ENCODE results near the gene NF2.

Gene NF2

DNA sequence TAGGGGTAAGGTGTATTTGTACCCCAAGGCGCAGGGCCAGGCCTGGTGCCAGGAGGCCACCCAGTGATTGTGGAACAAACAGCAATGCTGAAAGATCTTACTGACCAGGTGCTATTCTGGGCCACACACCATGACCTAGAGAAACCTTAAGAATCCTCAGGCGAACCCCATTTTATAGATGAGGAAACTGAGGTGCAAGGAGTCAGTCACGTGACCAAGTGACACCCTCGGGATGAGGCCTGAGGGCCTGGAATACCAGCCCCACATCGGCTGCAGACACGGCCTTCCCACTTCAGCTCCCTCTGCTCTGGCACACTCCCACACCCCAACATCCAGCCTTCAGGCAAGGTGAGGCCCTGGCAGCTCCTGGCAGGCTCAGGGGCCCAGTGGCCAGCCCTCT, 129.4 kb downstream of the NF2 start:
- no peak overlapping the region for H3K4me3 ChIP-seq (ENCODE audit: low read depth, low read length)
- TF ChIP-seq, protein P1, sequence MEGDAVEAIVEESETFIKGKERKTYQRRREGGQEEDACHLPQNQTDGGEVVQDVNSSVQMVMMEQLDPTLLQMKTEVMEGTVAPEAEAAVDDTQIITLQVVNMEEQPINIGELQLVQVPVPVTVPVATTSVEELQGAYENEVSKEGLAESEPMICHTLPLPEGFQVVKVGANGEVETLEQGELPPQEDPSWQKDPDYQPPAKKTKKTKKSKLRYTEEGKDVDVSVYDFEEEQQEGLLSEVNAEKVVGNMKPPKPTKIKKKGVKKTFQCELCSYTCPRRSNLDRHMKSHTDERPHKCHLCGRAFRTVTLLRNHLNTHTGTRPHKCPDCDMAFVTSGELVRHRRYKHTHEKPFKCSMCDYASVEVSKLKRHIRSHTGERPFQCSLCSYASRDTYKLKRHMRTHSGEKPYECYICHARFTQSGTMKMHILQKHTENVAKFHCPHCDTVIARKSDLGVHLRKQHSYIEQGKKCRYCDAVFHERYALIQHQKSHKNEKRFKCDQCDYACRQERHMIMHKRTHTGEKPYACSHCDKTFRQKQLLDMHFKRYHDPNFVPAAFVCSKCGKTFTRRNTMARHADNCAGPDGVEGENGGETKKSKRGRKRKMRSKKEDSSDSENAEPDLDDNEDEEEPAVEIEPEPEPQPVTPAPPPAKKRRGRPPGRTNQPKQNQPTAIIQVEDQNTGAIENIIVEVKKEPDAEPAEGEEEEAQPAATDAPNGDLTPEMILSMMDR (IDR thresholded peaks at IDR 0.05; ENCODE audit: low read depth, low read length): no peak

DNA sequence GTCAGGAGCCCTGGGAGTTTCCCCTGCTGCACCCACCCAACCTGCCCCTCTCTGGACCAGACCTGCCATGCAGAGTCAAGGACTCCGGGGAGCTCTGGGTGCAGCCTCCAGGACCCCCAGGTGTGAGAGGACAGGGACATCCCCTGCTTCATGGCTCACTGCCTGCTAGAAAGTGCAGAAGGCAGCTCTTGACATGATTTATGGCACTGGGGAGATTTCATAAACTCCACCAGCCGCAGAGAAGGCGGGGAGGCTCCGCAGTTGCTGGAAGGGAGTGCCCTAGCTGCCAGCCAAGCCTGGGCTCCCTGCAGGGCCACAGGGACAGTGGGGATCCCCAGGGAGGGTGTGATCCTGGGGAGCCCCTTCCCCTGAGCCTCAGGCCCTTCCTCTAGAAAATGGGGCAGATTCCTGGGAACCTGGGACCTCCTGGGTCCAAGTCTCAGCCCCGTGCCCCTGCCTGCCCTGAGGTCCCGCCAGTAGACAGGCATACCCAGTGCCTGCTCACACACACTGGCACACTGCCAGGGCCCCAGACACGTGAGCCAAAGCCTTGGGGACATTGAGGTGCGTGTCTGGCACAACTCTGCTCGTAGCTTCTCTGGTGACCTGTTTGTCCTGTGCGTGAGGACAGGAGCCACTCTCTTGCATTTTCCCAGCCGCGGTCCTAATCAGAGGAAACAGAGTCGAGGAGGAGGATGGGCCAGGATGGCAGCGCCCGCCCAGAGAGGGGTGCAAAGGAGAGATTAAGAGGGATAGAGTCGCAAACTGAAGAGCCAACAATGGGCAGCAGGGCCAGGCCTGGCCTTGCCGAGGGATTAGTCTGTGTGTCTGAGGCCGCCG, 130.1 kb downstream of the NF2 start:
- H3K4me3 ChIP-seq (ENCODE audit: low read depth, low read length): no peak overlapping the region
- TF ChIP-seq, protein P1 (IDR thresholded peaks at IDR 0.05; ENCODE audit: low read depth, low read length): no peak

DNA sequence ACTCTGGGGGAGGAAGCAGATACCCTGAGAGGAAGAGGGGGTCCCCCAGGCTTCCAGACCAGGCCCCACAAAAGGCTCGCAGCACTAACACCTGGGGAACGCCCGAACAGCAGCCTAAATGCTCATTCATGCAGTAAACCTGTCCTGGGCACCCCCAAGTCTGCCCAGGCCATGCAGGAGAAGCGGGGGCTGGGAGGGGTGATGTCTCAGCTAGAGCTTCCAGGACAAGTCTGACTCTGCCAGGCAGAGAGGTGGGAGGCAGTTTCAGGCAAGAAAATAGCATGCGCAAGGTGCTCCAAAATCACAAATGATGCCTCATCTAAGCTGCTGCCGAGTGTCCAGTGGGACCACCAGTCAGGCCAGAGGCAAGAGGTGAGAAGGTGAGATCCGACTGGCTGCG, 131.0 kb downstream of the NF2 start:
- H3K4me3 ChIP-seq (ENCODE audit: low read depth, low read length): no peak overlapping the region
- TF ChIP-seq, protein P1 (IDR thresholded peaks at IDR 0.05; ENCODE audit: low read depth, low read length): no peak

DNA sequence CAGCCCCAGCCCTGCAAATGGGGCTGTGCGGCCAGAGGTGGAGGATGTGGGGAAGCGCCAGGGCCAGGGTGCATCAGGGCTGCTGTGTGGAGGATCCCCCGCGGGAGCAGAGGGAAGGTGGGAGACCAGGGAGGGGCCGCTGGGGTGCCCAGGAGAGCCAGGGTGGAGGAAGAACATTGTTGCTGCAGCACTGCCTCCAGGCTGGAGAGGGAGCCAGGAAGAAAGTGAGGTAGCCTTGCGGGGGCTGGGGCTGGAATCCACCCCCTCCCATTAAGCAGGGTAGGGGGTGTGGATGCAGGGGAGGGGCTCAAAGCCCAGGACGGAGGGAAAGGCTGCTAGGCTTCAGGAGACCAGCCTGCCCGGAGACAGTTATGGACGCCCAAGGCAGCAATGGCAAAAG, 131.4 kb downstream of the NF2 start:
- TF ChIP-seq, protein P1 (IDR thresholded peaks at IDR 0.05; ENCODE audit: low read depth, low read length): no peak
- H3K4me3 ChIP-seq (ENCODE audit: low read depth, low read length): no peak overlapping the region

DNA sequence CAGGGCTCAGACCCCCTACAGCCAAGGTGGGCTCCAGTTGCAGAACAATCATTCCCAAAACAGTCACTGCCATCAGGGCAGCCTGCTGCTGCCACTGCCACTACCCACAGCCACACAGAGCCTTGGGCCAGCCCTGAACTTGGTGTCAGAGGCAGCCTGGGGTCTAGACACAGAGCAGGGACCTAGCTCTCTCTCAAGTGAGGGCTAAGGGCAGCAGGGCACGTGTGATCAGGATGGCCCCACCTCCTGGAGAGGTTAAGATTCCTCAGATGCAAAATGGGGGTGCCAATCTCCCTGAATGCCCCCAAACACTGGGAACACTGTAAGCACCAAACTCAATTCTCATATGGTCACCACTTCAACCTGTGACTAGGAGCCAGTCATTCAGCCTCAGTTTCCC, 132.0 kb downstream of the NF2 start:
- no peak overlapping the region for H3K4me3 ChIP-seq (ENCODE audit: low read depth, low read length)
- TF ChIP-seq, protein P1 (IDR thresholded peaks at IDR 0.05; ENCODE audit: low read depth, low read length): no peak

DNA sequence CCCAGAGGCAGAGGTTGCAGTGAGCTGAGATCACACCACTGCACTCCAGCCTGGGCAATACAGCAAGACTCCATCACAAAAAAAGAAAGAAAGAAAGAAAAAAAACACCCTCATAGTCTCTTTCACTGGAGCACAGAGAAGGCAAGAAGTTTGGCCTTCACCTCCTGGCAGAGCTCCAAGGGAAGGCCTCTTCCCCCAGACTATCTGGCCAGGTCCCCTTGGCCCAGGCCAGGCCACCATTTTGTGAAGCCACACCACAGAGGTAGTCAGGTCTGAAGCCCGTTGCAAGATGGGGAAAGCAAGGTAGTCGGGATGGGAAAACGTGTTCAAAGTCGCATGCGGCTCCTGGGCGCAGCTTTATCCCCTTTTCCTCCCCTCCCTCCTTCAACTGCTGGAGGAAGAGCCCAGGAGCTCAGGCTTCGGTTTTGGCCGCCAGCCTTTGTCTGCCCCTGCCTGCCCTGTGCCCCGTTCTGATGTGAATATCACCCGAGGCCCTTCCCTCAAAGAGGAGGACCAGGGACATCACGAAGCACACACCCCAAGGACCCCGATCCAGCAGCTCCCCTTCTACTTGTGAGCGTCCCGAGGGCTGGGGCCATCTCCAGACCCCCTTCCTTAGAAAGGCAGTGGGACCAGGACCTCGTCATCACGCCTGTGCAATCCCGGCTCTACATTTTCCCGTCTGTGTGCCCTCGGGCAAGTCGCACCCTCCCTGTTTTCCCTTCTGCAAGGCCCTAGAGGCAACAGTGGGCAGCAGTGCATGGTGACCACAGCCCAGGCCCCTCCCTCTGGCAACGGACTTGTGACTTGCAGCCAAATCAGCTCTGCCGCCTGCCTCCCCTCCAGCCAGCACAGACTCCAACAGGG, 134.1 kb downstream of the NF2 start:
- TF ChIP-seq, protein P1 (IDR thresholded peaks at IDR 0.05; ENCODE audit: low read depth, low read length): no peak

More for the DNA sequence above, 134.1 kb downstream of the NF2 start:
- H3K4me3 ChIP-seq (ENCODE audit: low read depth, low read length): no peak overlapping the region

Data from WI38 (cell line).